Endometrial microvascular endothelial cells (primary cell): ENCODE data around the gene NR3C1. TPM values are rescaled to one million over a fixed set of nuclear protein-coding genes. Genes with fewer than 3 reads are reported as not detected.

Experiments
- in situ Hi-C: cut with HindIII; loops from 2 replicates; pipeline ENCODE4 v1.10.0; 2017; ENCODE audit warnings: low sequenced_read_pairs, low pct_unique_long_range_greater_than_20kb; ENCODE audit errors: inconsistent ontology term
- total RNA-seq: library from RNA; depleted of rRNA; stranded (reverse); fragments of >200 nt; gene quantifications from one replicate; pipeline ENCODE4 v1.2.3, GENCODE V29; 2015; ENCODE audit errors: inconsistent ontology term

NR3C1 gene
- total RNA-seq, 1 donor from 2014 or later, result 25.9 TPM

DNA sequence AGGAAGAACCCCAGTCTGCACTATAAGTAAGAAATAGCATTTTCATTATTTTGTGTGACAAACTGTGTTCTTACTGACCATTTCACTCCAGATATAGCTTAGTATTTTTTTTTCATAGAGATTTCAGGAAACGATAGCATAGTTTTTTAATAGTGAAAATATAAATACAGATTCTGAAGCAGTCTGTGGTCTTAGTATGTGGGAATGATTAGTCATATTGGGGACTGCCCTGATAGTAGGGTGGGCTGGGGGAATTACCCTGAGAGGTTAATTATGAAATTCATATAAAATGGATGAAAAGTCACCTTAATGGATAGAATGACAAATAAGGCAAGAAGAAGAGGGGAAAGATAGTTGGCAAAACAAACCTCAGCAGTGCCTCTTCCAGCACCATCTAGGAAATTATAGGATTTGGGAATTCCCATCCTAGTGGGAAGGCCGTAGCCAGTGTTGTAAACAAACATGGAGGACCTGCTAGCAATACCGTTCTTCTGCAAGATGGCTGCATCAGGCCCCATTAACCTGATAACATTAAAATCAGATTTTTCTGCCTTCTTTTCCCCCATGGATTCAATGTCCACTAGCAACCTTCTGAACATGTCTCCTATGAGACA is 23.7 kb upstream of the NR3C1 start:
- in situ Hi-C loops, result no loop called here

DNA sequence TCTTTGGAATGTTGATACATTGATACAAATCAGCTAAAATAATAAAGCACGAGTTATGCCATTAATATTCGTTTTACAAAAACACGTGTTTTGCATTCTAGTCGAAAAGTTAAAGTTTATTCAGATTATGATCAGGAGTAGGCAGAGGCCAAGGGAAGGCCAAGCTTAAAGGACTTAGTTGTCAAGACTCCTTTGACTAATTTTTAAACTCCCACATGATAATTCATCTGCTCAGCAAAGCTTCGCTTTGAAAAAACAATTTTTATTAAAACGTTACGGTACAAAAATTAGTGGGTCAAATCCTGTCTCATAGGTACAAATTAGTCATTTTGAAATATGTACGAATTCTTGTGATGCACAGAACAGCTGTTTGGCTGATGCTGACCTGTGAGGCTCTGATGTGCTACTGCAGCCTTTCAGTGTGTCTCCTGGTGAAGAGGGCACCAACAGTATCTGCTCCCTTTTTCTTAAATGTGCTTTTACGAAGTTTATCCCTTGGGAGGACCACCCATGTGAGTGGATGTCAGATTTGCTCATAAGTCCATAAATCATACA is 23.0 kb upstream of the NR3C1 start:
- in situ Hi-C loops, result no loop called here

DNA sequence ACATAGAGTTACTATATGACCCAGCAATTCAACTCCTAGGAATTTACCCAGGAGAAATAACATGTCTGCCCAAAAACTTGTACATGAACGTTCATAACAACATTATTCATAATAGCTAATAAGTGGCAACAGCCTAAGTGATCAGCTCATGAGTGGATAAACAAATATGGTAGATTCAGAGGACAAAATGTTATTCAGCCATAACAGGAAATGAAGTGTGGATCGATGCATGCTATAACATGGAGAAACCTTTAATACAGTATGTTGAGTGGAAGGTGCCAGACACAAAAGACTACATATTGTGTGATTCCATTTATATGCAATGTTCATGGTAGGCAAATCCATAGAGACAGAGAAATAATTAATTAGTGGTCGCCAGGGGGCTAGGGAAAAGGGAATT is 22.3 kb upstream of the NR3C1 start:
- in situ Hi-C loops, result no loop called here

DNA sequence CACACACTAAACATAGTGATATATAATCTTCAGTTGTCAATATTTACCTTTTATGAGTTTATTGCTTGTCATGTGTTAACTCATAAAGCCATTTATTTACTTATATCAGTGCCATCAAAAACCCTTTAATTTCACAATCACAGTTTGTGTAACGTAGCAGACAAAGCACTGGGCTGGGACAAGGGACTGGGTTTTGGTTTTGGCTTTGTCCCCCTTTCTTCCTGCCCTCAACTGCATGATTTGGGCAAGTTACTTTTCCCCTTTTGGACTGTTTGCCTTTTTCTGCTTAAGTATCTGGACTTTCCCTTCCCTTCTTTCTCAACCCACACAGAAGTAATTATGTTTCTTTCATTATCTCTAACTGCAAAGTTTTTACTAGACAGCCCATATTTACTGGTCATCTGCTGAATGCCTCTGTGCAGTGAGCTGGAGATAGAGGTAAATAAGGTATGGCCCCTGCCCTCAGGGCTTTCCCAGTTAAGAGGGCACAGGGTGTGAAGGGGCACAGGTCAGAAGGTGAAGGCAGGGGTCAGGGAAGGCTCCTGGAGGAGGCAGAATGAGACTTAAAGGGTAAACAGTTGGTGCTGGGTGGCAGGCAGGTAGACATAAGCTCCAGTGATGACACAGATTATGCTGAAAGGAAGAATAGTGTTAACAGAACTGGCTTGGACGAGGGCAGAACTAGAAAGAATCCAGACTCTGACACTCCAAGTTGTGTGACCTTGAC is 14.8 kb upstream of the NR3C1 start:
- in situ Hi-C loops, result no loop called here

DNA sequence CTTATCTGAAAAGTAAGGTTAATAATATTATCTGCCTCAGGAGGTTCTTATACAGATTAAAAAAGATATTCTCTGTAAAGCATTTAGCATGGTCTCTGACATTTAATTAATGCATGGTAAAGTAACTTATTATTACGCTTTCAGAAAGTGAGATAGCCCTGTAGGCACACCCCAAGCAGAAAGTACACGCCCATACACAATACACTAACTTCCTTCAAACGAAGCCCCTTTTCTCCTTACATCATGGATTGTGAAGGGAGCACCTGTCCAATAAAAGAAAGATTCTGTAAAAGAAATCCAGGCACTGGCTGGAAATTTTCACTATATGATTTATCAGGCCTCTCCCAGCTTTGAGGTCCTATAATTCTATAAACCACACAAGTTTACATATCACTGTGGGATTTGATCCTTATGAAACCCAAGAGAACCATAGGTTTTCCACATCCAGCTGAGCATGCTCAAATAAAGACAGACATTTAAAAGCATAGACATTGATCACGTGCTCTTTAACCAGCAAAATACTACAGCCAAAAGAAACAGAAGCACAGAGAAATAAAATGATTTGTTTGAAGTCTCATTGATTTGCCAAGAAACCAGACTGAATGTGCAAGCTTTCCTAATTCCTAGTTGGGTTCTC is 14.1 kb upstream of the NR3C1 start:
- in situ Hi-C loops, result no loop called here

DNA sequence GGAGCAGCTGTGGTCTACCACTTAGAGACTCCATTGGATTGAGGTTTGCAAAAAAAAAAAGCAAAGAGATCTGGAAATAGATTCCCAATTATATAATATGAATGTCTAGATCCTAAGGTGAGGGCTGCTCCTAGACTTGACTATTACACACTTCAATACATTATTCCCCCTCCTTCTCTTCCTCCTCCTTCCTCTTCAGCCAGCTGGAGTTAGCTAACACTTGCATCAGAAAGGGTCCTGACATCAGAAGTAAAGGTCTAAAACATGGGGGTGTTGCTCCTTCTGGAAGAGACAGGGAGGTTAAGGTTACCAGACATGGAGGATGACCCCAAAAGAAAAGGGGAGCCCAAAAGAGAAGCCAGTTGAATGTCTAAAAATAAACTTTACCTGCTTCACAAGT is 12.9 kb upstream of the NR3C1 start:
- in situ Hi-C loops, result no loop called here

DNA sequence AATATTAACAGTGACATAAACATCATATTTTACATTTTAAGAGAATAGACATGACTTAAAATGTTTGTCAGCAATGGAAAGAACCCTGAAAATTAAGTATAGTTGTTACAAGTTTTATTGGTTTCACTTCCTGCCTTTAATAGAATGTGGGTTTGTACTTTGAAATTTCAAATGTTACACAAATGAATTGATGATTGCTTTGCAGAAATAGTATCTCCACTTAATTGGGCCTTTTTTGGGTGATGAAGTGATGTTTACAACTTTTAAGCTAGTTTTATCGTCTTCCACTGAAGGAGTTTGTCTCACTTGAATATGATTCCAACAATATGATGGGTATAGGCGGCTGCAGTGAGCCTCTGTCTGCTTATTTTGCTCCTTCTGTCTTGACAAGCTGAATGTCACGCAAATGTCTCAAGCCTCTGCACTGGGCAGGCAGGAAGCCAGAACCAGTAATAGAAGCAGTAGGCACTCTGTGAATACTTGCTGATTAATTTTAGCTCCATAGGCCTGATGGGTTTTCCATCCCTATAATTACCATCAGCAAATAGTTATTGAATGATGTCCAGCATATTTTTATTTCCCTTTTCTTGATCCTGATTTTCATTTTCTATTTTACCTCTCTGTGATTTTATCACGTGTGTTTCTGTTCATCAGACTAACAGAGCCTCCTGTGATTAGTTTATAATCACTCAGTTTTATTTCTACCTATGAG is 10.6 kb upstream of the NR3C1 start:
- in situ Hi-C loops, result no loop called here

DNA sequence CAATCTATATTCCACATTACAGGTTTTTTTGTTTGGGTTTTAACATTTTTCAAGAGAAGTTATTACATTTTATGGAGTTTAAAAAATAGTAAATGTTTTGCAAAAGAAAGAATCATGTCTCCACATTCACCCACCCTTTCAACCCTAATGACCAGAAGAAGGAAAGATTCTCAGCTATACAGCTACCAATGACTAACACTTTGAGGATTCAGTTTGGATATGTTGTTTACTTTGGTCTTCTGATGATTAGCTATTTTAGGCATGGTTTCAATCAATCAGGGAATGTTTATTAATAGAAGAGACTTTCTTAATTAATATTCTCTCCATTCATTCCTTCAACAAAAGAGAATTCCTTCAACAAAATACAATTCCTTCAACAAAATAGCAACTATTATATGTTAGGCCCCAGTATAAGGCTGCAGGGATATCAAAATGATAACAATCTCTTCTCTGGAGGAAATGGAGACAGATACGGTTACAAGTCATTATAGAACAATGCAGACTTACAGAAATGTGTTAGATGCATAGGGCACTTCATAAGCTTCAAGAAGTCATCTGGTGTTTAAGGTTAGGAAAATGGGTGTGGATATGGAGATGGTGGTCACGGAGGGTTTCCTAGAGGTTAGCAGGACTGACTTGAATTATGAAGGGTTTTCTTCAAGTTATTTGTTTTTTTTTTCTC is 9.3 kb upstream of the NR3C1 start:
- in situ Hi-C loops, result no loop called here

DNA sequence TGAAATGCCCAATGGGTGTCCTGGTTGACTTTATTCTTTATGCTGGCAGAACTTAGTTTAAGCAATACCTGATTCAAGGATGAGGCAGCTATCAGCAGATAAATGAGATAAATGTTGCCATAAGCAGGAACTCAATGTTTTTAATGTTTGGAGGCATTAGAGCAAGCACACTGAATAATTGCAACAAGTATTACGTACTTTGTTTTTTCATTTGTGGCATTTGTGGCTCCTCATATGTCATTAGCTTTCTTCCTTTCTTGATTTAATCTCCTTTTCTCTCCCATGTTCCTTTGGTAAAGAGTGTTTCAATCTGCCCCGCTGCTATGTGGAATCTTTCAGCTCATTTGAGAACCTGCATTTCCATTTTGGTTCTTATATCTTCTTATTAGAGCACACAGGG is 6.4 kb upstream of the NR3C1 start:
- in situ Hi-C loops, result no loop called here

DNA sequence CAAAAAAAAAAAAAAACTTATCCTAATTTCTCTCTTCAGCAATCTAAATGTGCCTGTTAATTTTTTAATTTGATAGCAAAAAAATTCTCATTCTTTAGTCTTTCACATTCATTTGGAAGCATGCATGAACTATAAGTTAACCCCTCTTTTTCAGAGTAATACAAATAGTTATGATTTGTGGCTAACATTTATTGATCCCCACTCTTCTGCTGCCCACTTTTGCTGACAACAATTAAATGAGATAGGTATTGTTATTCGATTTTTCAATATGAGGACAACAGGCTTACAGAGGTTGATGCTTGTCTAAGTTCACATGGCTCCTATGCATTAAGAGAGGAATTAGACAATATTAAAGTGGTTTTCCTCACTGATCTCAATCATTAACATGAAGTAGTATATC is 2.9 kb upstream of the NR3C1 start:
- in situ Hi-C loops, result no loop called here

DNA sequence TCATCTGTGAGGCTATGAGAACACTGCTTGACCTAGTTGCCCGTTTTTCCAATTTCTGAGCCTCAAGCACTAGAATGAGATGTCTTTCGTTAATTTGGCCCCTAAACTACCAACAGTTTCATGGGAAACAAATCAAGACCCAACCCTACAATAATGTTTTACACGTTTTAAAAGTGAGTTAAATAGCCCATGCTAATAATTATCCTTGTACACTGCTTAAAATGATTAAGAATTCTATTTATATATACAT is 2.3 kb upstream of the NR3C1 start:
- in situ Hi-C loops, result no loop called here

DNA sequence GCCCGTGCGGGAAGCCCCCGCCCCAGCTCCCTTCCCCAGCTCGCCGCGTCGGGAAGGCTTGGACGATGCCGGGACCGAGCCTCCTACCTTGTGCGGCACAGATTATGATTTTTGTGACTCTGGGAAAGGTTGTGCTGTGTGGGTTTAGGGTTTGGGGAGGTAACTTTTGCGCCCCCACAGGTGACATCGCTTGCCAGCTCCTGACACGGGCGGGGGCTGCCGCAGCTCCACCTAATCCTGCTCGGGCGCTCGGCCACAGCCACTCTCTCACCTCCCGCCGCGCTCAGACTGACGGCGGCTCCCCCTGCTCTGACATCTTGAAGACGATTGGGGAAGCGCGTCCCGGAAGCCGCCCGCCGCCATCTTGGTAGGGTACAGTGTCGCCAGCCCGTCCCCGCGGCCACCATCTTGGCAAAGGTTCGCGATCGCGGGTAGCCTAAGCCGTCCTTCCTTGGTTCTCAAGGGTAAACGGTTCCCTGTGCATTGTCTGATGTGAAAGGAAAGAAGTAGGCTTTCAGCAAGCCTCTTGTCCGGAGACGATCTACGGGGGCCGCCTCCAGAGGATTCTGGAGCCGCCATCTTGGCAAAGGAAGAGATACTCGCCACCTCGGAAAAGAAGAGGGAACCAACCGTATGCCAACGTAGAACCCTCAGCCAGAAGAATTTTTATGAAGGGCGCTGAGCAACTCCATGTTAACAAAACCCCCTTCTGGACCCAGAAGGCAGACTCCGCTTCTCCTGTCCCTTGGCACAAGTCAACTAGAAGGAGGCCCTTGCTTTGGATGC is 1.8 kb upstream of the NR3C1 start:
- in situ Hi-C loops, result no loop called here

DNA sequence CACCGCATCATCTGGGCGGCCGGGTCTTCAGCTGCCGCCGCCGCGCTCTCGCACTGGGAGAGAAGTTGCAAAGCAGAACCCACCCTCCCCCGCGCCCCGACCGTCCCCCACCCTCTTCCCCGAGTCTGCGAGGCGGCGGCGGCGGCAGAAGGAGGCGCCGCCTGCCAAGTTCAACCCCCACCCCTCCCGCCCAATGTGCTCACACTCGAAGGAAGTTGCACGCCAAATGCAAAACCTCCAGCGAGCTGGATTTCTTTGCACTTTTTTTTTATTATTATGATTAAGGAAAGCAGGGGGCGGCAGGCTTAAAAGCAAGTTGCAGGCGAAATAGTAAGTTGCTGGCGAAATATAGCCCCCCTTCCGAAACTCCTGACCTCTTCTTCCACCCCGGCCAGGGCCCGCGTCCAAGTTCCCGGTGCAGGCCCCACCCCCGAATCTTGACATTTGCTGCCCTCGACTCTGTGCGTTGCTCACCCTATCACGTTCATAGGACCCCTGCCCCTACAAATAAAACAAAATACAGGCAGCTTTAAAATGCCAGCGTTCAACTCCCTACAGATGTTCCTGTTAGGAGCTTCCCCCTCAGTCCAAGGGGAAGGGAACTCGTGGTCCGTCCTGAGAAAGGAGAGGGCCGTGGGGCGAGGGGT is 1.1 kb upstream of the NR3C1 start:
- in situ Hi-C loops, result no loop called here

DNA sequence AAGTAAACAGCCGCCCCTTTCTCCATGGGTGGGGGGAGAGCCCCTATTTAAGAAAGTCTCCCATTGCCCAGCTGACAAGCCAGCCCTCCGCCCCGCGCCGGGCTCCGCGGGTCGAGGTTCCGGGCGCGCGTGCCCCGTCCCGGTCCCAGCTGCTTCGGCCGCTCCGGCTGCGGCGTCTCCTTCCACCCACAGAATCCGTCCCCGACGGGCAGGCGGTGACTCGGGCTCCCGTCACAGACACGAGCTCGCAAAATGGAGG is 223 bp downstream of the NR3C1 start:
- in situ Hi-C loops, result no loop called here

DNA sequence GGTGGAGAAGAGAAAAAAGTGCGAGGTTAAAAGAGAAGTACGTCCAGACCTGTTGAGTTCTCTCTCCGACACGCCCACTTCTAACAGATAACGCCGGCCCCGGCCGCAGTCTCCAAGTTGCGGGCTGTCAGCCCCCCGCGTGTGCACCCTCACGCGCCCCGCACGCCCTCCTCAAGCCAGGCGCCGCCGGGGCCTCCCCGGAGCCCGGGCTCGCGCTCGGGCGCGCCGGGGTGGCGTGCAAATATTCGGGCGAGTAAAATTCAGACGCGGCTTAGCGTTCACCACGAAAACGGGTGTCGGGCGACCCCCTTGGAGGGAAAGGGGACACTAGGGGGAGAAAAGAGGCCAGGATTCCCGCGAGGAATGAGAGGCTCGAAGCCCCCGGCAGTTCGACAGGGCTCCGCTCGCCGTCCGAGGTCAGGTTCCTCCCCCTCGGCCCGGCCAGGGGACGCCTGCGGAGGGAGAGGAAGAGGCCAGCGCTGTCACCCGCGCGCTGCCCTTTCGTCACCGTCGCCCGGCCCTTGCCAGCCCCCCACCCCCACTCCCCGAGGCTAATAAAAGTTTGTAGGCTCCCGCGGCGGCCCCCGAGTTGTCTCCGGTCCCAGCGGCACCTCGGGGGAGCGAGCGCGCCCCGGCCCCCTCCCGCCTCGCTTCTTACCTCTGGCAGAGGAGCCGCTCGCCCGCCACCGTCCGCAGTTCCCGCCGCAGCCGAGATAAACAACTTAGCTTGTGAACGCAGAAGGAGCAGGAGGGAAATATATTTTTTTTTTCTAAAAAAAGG is 743 bp downstream of the NR3C1 start:
- in situ Hi-C loops, result no loop called here

DNA sequence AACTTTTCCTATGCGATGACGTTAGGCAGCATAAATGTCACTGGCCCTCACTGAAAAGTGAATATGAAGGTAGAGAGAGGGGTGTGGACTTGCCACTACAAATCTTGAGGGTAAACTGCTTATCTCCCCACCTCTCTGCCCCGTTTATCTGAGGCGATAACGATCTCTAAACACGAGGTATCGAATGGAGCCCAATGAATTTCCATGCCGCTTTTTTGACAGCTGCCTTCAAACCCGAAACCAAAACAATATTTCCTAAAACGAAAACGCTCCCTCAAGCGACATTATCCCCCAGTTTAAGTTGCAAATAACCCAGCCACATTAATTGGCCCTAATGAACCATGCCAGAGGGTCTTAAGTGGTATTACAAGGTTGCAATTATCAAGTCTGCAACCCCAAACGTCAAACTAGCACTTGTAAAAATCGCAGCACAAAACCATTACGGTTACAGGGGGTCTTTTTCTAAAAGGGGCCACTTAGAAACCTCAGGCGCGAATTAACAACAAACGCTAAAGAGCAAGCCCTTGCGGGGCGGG is 1.4 kb downstream of the NR3C1 start:
- in situ Hi-C loops, result no loop called here

DNA sequence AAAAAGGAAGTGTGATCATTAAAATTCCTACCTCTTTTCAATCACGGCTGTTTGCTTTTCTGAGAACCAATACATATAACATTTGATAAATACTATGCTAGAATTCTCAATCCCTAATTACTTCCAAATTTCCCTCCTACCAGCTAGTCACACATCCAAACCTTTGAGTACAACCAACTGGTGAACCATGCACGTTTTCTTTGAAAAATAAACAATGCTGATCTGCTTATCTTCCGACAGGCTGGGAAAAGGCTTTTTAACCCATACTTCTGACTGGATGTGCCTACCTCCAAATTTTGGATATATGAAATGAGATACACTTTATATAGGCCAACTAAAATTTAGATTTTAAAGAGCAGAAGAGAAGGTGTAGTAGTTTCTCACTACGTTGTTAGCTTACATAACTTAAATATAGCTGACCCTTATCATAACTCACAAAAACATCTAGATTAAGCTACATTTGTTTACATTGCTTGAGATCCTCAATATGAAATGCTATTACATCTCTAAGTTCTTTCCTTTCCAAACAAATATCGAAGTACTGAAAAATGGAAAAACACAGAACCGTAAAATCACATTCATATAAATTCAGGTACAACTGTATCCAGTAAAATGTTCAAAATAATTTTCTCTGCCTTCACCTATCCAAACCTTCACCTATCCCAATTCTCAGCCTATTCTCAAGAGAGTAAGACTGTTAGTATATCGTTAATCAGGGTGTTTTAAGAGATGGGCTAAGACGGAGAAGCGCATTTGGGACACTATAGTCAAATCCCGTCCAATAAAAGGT is 2.1 kb downstream of the NR3C1 start:
- in situ Hi-C loops, result no loop called here
